GM12878 (cell line): ENCODE data around the gene RNF167. TPM values are rescaled to one million over a fixed set of nuclear protein-coding genes. Genes with fewer than 3 reads are reported as not detected.

ENCODE experiments used
- ATAC-seq: fragments of 200-7000 bp; cut with Tn5 transposase; 3 replicates; pipeline ENCODE4 v1.9.1; 2020; ENCODE audit warnings: mild to moderate bottlenecking, moderate library complexity
- BruUV-seq: library from RNA; stranded (reverse); fragments of 400-500 nt; replicated peaks from 2 replicates; lab custom pipeline; 2021; lab: Mats Ljungman, UMichigan
- CTCF ChIA-PET: fragments of 300-600 bp; sonication (Branson Sonifier 250); formaldehyde crosslinking; extraction: SDS; loops from one replicate; lab custom pipeline; 2021; ENCODE audit warnings: inconsistent platforms; lab: Yijun Ruan, JAX
- POLR2A ChIA-PET: fragments of 350-600 bp; formaldehyde crosslinking; extraction: SDS; loops from one replicate; lab custom pipeline; 2021; ENCODE audit warnings: inconsistent platforms; lab: Charles Lee
- RAD21 ChIA-PET: fragments of 300-600 bp; sonication (Branson Sonifier 250); formaldehyde crosslinking; loops from one replicate; lab custom pipeline; 2023; ENCODE audit warnings: antibody characterized with exemption; ENCODE audit not compliant: unreplicated experiment; lab: Charles Lee
- SMC1A ChIA-PET: fragments of 300-600 bp; sonication (Branson Sonifier 250); formaldehyde crosslinking; loops from one replicate; lab custom pipeline; 2023; ENCODE audit not compliant: unreplicated experiment, uncharacterized antibody; lab: Charles Lee
- DNase-seq: peaks from one replicate; pipeline ENCODE4 v3.0.0-alpha.2; 2011; ENCODE audit warnings: low read depth, low spot score
- FAIRE-seq: peaks from 3 replicates; lab custom pipeline; 2011; peaks lifted over from hg19 to GRCh38; lab: Jason Lieb, UNC
- H2AFZ ChIP-seq: 2 replicates; pipeline ENCODE4 v1.6.0; 2011; ENCODE audit warnings: low read depth, low read length, control low read depth; ENCODE audit not compliant: control insufficient read depth
- H3K27ac ChIP-seq: 2 replicates; pipeline ENCODE4 v1.5.1; 2011; ENCODE audit warnings: control low read depth; ENCODE audit not compliant: control insufficient read depth, insufficient read depth
- H3K27me3 ChIP-seq, 2 experiments: replicated peaks in 1 of 2; 2 replicates each; pipeline versions ENCODE4 v1.6.0 to v1.6.1; 2011; ENCODE audit warnings: low read length in 1 of 2; ENCODE audit not compliant: control insufficient read depth in 2 of 2, insufficient read depth in 2 of 2
- H3K36me3 ChIP-seq, 2 experiments: 2 replicates each; pipeline ENCODE4 v1.5.1; 2011; ENCODE audit warnings: low read length in 1 of 2; ENCODE audit not compliant: control insufficient read depth in 2 of 2, insufficient read depth in 2 of 2
- H3K4me1 ChIP-seq: 2 replicates; pipeline ENCODE4 v1.6.1; 2011; ENCODE audit warnings: mild to moderate bottlenecking, low read length, moderate library complexity, mixed read lengths; ENCODE audit not compliant: control insufficient read depth, insufficient read depth
- H3K4me2 ChIP-seq: 2 replicates; pipeline ENCODE4 v1.6.0; 2011; ENCODE audit warnings: control low read depth; ENCODE audit not compliant: control insufficient read depth, insufficient read depth
- H3K4me3 ChIP-seq: fragments of 200-600 bp; sonication (generic); 2 replicates; pipeline ENCODE4 v1.5.1; 2016
- H3K79me2 ChIP-seq: 2 replicates; pipeline ENCODE4 v1.6.0; 2011; ENCODE audit warnings: low read length; ENCODE audit not compliant: control insufficient read depth, insufficient read depth
- H3K9ac ChIP-seq: 2 replicates; pipeline ENCODE4 v1.8.0; 2011; ENCODE audit warnings: low read length, control low read depth, mixed read lengths; ENCODE audit not compliant: control insufficient read depth, insufficient read depth
- H3K9me3 ChIP-seq: replicated peaks from 3 replicates; pipeline ENCODE4 v1.5.1; 2011; ENCODE audit warnings: mild to moderate bottlenecking, low read length; ENCODE audit not compliant: control insufficient read depth, insufficient read depth
- H4K20me1 ChIP-seq: 2 replicates; pipeline ENCODE4 v1.6.0; 2011; ENCODE audit not compliant: control insufficient read depth, insufficient read depth
- BACH1 ChIP-seq: fragments of 450-650 bp; IDR thresholded peaks from 2 replicates; pipeline ENCODE4 v1.6.1; 2017; ENCODE audit warnings: mild to moderate bottlenecking, borderline replicate concordance
- ESRRA ChIP-seq: IDR thresholded peaks from 2 replicates; pipeline ENCODE4 v1.6.1; 2012; ENCODE audit warnings: mild to moderate bottlenecking, low read length, improper control_type of control experiment
- HDAC6 ChIP-seq: fragments of 200-600 bp; sonication (generic); IDR thresholded peaks from one replicate; pipeline ENCODE4 v1.8.0; 2017; ENCODE audit warnings: antibody characterized with exemption; ENCODE audit not compliant: unreplicated experiment
- MTA2 ChIP-seq: fragments of 450-650 bp; IDR thresholded peaks from 2 replicates; pipeline ENCODE4 v1.6.1; 2016; ENCODE audit warnings: low read depth, mild to moderate bottlenecking, moderate library complexity
- MYC ChIP-seq: IDR thresholded peaks from 2 replicates; pipeline ENCODE4 v1.6.1; 2011; ENCODE audit warnings: mild to moderate bottlenecking, low read length, moderate library complexity, inconsistent platforms; ENCODE audit not compliant: insufficient read depth, insufficient replicate concordance, insufficient read length, severe bottlenecking
- NBN ChIP-seq: fragments of 450-650 bp; IDR thresholded peaks from 2 replicates; pipeline ENCODE4 v1.6.1; 2016
- POLR2AphosphoS5 ChIP-seq: IDR thresholded peaks from 2 replicates; pipeline ENCODE4 v1.6.1; 2011; ENCODE audit warnings: mild to moderate bottlenecking, low read length, inconsistent platforms
- RB1 ChIP-seq: fragments of 450-650 bp; formaldehyde crosslinking; IDR thresholded peaks from 2 replicates; pipeline ENCODE4 v1.6.1; 2017; ENCODE audit warnings: mild to moderate bottlenecking, borderline replicate concordance
- RUNX3 ChIP-seq: IDR thresholded peaks from 2 replicates; pipeline ENCODE4 v1.6.1; 2012; ENCODE audit warnings: low read length, inconsistent platforms
- SMARCA5 ChIP-seq: fragments of 450-650 bp; IDR thresholded peaks from 2 replicates; pipeline ENCODE4 v1.6.1; 2017; ENCODE audit warnings: mild to moderate bottlenecking
- TBL1XR1 ChIP-seq: IDR thresholded peaks from 2 replicates; pipeline ENCODE4 v1.6.1; 2012; ENCODE audit warnings: low read depth, low read length, improper control_type of control experiment
- ZBED1 ChIP-seq: IDR thresholded peaks from 2 replicates; pipeline ENCODE4 v1.6.1; 2016; ENCODE audit warnings: borderline replicate concordance
- ZNF384 ChIP-seq: IDR thresholded peaks from 2 replicates; pipeline ENCODE4 v1.6.1; 2012; ENCODE audit warnings: low read depth, mild to moderate bottlenecking, low read length, improper control_type of control experiment, borderline replicate concordance
- WGBS: methylation state at CpG from one replicate; pipeline ENCODE4 v1.1.6; 2016; ENCODE audit warnings: low lambda C conversion rate; ENCODE audit not compliant: insufficient replicate concordance, insufficient coverage; ENCODE audit errors: missing lambda C conversion rate; 5-methylcytosine and 5-hydroxymethylcytosine counted together
- in situ Hi-C: fragments of 300-500 bp; cut with MboI; formaldehyde crosslinking; loops from 9 replicates; pipeline ENCODE4 v1.14.3; 2018; ENCODE audit warnings: mixed read lengths
- intact Hi-C: fragments of 100-400 bp; cut with micrococcal nuclease; formaldehyde crosslinking; loops from one replicate; pipeline ENCODE4 v1.14.2; 2022; ENCODE audit not compliant: unreplicated experiment
- polyA plus RNA-seq, 11 experiments: library from polyadenylated mRNA; depleted of rRNA in 4 of 11; unstranded in 6 of 11; stranded (reverse) in 5 of 11; fragments of >200 nt; fragmentation: Nextera tagmentation in 4 of 11; fragmentation: Illumina TruSeq in 1 of 11; extraction: Ambion mirVana in 4 of 11; extraction: Trizol in 1 of 11; gene quantifications; 1 replicate in 1 of 11; 2 replicates in 10 of 11; pipeline versions ENCODE4 v1.2.1 to v1.2.3, GENCODE V29; 2011 to 2016; ENCODE audit warnings: inconsistent platforms in 2 of 11, missing spikeins in 2 of 11, low read depth in 1 of 11
- total RNA-seq, 4 experiments: library from RNA; depleted of rRNA in 3 of 4; stranded (reverse); fragments of >200 nt in 3 of 4; fragmentation: Illumina TruSeq in 1 of 4; extraction: Trizol in 1 of 4; gene quantifications; 2 replicates each; pipeline versions ENCODE4 v1.2.1 to v1.2.3, GENCODE V29; 2013 to 2021

Gene RNF167
- total and polyA plus RNA-seq, 10 of the 15 experiments (the other 5 are each of a cell fraction or from before 2014, with no cell fraction given), result 33.6 to 147 (median 57.6) TPM

DNA sequence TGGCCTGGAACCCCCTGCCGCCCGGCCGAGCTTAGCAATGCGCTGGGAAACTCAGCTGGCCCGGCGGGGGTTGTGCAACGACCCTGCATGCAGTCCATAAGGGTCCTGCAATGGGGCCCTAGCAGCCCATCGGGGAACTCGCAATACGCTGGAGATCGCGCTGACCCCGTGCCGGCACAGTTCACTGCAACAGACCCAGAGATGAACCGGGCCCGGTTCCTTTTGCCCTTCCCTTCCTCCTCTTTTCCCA is 597 bp upstream of the RNF167 start:
- no peaks in the 10 kb centered on the region for H3K9me3 ChIP-seq
- H3K79me2 ChIP-seq, result peaks cover 62% of the 10 kb centered on the region
- peak; percentile 1 for ATAC-seq
- peak overlapping the region; percentile 77 for H2AFZ ChIP-seq
- no peak for TF ChIP-seq RB1
- TF ChIP-seq ZNF384, result no peak
- TF ChIP-seq SMARCA5, result 0 out of 2 replicates have a peak, but pooled peaks have one; percentile 74
- no peak for TF ChIP-seq ZBED1
- no peak for TF ChIP-seq MTA2
- 0 out of 2 replicates have a peak, but pooled peaks have one; percentile 37 for TF ChIP-seq NBN
- TF ChIP-seq MYC, result no peak
- no peak for TF ChIP-seq ESRRA
- no peak for TF ChIP-seq TBL1XR1
- TF ChIP-seq RUNX3, result no peak
- no peak for TF ChIP-seq BACH1
- peak; percentile 39 for TF ChIP-seq HDAC6
- no peak for TF ChIP-seq POLR2AphosphoS5
- H3K27ac ChIP-seq, result peak overlapping the region; percentile 97
- peak overlapping the region; percentile 98 for H3K4me2 ChIP-seq
- H3K27me3 ChIP-seq, result no peaks in the 10 kb centered on the region
- in situ Hi-C loops (no loop called here), intact Hi-C loops (no loop called here)
- SMC1A ChIA-PET, result interaction anchor here (0.8 to 4.5 kb wide), 12 partner anchors 13 to 317 kb away, joined by 3 to 38 read pairs (median 4); partner anchors contain the start of genes CAMTA2, CHRNE, ENO3 and SPAG7
- no TSS peak for BruUV-seq
- no peaks in the 10 kb centered on the region for H4K20me1 ChIP-seq
- CTCF ChIA-PET, result interaction anchor here (1.1 to 3.5 kb wide), 11 partner anchors 12 to 207 kb away, joined by 3 to 28 read pairs (median 4); partner anchors contain the start of genes C17orf107, CHRNE, ENO3 and SPAG7
- DNase-seq, result no peak
- peaks cover 12 to 25% of the 10 kb centered on the region in 2 experiments for H3K36me3 ChIP-seq
- 1% methylated on average over 16 of the region's 16 CpGs for WGBS
- H3K9ac ChIP-seq, result peak overlapping the region; percentile 98
- H3K4me1 ChIP-seq, result peaks cover 38% of the 10 kb centered on the region
- FAIRE-seq, result no peak
- peak overlapping the region; percentile 92 for H3K4me3 ChIP-seq
- RAD21 ChIA-PET, result interaction anchor here (0.8 to 2.8 kb wide), 9 partner anchors 9 to 384 kb away, joined by 3 to 31 read pairs (median 4); partner anchors contain the start of genes ARRB2, CHRNE, MYBBP1A and PFN1
- POLR2A ChIA-PET, result interaction anchor here (0.6 to 17.5 kb wide), 18 partner anchors 9 to 1504 kb away, joined by 3 to 272 read pairs (median 4); partner anchors contain the start of genes CAMTA2, DERL2, ENO3 and INCA1
